Iris pigment epithelial cell (primary cell): ENCODE data around the gene CCDC27.

ENCODE experiments used
- DNase-seq: peaks from one replicate; pipeline ENCODE4 v3.0.0-alpha.2; 2011; ENCODE audit warnings: low read depth

CCDC27 gene

DNA sequence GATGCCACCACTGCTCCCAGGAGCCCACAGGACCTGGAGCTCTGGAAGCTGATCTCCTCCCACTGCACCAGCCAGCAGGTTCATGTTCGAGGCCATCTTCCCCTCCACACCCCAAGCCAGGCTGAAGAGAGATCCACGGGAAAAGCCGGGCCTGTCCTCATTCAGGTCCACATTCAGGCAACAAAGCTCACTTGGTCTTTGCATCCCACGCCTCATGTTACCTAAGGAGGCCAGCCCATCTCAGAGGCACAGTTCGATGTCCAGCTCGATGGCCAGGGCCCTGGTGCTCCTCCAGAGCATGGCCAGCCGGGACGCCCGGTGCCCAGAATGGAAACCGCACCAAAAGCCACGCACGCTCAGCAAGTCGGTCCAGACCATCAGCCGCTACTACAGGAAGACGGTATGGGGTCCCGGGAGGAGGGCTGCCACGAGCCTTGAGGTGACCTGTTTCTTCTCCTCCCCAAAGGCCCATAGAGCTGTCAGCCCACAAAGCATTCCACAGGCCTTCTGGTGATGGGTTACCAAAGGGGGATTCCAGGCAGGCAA, at the start of gene CCDC27:
Gene CCDC27, plus strand, starts transcription at position 51 of the 546 bp plus-strand sequence. Its CDS starts 32 bp downstream, at position 83.
- DNase-seq = no peak

- no peak for DNase-seq
Observed at GRCh38 chr1:3702528-3702927, 49.7 kb upstream of the CCDC27 start.

- peak; percentile 51 for DNase-seq
Observed at GRCh38 chr1:3702990-3703728, 49.1 kb upstream of the CCDC27 start.

GRCh38 chr1:3703786-3704371, 48.4 kb upstream of the CCDC27 start:
- no peak for DNase-seq

DNA sequence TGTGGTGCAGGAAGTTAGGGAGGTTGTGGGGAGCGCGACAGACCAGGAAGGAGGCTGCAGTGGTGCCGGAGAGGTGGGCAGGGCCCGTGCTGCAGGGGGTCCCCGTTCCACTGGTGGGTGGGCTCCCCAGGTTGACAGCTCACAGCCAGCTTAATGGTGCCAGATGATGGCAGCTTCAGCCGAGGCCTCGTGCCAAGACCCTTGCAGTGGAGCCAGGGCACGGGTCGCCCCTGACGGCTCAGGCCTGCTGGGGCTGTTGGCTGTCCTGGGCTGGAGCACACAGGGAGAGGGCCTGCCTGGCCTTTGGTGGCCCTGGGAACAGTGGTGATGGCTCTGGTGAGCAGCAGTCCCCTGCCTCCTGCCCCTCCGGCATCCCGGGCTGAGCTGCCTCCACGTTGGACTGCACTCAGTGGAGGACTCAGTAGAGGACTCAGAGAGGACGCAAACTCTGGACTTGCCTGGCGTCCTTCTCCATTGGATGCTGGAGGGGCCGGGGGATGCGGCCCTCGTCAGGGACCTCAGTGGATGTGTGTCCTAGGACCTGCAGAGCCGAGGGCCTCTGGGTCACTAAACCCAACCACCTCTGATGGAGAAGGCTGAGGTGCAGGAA, 46.8 kb upstream of the CCDC27 start:
- no peak for DNase-seq

GRCh38 chr1:3706651-3707297, 45.5 kb upstream of the CCDC27 start:
- no peak for DNase-seq

DNA sequence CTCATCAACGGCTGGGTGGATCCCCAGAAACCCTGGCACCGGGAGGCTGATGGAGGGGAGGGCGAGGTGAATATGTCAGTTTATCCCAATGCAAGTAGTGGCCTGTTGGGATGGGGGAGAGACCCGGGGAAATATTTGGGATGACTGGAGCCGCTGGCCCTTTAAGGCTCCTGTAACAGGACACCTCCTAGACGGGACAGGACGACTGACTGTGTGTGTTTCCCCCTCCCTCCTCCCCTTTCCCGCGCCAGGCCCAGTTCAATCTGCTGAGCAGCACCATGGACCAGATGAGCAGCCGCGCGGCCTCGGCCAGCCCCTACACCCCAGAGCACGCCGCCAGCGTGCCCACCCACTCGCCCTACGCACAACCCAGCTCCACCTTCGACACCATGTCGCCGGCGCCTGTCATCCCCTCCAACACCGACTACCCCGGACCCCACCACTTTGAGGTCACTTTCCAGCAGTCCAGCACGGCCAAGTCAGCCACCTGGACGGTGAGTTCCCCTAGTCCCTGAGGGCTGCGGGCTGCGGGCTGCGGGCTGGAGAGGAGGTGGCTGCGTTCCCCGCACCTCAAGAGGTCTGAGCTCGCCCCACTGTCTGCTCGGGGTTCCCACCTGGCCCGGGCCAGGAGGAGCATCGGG, 44.8 kb upstream of the CCDC27 start:
- no peak for DNase-seq

DNA sequence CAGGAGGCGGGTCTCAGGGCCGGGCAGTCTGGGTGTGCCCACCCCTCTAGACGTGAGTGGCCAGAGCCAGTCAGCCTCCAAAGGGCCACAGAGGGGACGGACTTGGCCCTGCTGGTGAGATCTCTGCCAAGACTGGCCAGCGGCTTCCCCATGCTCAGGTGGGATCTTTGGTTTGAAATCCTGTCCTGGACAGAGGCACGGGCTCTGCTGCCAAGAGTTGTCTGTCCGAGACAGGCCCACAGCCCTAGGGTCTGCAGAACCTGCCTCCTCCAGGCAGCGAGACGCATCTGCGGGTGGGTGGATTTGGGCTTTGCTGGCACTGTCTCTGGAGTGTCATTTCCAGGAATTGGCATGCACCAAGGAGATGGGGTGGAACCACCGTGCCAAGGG, 44.3 kb upstream of the CCDC27 start:
- no peak for DNase-seq

- no peak for DNase-seq
Observed at GRCh38 chr1:3708791-3709190, 43.5 kb upstream of the CCDC27 start.

- no peak for DNase-seq
Observed at GRCh38 chr1:3710251-3710650, 42.0 kb upstream of the CCDC27 start.

DNA sequence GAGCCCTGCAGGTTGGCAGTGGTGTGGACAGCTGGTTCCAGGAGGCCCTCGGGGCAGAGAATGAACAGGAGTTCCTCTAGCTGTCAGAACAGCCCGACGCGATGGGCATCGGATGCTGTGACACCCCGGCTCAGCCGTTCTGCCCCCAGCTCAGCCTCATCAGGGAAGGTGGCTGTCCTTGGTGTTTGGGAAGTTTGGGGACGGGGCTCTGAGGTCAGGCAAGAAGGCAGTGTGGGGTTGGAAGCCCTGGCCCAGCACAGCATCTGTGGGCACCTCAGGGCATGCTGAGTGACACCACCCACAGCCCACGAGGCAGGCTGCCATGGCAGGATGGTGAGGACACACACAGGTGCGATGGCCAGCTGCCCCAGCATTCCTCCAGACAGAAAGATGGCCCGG, 40.9 kb upstream of the CCDC27 start:
- no peak for DNase-seq

DNA sequence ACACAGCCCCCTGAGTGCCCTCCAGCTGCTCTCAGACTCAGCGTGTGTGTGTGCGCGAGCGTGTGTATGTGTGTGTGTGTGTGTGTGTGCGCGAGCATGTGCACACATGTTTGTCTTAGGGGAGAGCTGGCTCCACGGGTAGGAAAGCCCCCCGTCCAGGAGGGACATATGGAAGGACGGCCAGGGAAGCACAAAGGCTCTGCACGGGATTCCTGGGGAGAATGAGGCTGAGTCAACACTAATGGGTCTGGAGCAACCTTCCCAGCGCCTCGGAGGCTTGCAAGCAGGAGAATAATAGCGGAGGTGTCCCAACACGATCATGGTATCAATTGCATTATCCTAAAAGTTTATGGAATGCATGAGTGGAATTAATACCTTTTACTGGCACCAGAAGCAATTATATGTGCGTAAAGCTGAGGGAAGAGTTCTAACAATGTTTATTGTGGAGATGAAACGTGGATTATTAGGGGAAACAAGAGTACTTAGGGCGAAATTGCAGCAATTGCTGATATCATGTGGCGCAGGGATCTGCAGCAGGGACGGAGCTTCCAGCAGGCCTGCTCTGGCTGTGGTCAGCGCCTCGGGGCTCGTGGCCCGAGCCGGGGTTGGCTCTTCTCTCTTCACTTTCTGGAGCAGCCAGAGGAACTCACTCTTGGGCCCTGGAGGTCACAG, 40.3 kb upstream of the CCDC27 start:
- DNase-seq = no peak

DNA sequence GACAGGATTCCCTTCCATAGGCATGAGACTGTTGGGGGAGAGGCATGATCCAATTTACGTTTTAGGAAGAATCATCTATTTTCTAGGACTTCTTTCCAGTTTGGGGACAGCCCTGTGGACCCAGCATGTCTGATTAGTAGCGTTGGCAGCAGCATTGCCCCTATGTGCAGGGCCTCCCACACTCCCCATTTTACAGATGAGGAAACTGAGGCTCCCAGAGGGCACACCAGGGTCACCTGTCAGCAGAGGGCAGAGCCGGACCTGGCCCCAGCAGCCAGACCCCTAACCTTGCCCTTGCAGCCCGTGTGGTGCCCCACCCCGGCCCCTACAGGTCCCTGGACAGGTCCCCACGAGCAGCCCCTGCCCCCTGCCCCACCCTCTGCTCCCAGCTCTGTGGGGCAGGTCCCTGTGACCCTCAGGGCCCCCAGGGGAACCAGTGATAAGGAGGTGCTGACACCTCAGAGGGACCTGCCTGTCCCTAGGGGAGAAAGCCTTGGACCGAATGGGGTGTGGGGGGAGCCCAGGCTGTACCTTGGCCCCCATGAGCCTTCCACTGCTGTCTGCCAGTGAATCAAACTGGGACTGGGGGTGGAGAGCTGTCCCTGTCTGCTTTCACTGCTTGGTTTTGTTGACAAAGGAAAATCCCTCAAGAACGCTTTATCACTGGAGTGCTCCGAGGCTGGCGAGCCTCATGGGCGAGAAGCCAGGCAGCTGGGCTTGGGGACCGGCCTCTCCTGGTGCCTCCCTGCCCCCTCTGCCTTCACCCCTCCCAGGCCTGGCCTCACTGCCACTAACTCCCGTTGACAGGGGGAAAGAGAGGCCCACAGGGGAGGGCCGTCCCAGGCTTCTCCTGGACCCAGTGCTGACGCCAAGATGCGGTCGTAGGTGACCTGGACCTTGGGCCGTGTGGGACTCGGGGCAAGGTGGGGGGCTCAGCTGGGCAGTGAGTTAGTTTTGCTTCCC, 39.4 kb upstream of the CCDC27 start:
- DNase-seq = no peak

- no peak for DNase-seq
Observed at GRCh38 chr1:3713840-3714239, 38.4 kb upstream of the CCDC27 start.

DNA sequence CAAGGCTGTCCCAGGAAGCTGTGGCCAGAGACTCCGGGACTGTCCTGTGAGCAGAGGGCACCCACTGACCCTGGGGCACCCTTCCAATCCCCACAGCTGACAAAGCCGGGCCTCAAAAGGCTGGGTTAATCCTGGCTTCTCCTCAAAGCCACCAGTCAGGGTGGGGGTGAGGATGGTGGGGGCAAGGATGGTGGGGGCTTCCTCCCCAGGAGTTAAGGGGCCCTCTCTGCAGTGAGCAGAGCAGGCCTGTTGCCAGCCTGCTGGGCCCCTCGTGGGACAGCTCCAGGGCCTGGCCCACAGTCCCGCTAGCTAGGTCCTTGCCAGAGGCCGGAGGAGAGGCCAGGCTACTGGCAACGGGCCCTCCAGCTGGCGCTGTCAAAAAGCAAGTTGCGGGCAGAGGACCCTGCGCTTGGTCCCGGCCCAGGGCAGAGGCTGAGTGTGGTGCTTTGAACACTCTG, 37.9 kb upstream of the CCDC27 start:
- no peak for DNase-seq

DNA sequence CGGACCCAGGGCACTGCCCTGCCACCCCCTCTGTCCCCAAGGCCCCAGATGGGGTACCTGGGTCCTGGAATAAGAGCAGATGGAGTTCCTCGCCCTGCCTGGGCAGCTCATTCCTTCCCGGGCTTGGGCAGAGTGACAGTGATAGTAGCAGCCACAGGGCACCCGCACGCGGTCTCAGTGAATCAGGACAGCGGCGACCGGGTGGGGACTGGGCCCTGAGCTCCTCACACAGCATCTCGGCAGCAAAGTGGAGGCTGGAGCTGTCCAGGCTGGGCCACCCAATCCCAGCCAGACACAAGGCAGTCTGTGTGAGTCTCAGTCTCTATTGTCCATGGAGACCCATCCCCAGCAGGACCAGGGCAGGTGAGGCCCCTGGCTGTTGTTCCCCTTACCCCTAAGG, 37.4 kb upstream of the CCDC27 start:
- DNase-seq = no peak

- DNase-seq = no peak
Observed at GRCh38 chr1:3716351-3716750, 35.9 kb upstream of the CCDC27 start.

- DNase-seq = no peak
Observed at GRCh38 chr1:3717041-3717714, 35.1 kb upstream of the CCDC27 start.

DNA sequence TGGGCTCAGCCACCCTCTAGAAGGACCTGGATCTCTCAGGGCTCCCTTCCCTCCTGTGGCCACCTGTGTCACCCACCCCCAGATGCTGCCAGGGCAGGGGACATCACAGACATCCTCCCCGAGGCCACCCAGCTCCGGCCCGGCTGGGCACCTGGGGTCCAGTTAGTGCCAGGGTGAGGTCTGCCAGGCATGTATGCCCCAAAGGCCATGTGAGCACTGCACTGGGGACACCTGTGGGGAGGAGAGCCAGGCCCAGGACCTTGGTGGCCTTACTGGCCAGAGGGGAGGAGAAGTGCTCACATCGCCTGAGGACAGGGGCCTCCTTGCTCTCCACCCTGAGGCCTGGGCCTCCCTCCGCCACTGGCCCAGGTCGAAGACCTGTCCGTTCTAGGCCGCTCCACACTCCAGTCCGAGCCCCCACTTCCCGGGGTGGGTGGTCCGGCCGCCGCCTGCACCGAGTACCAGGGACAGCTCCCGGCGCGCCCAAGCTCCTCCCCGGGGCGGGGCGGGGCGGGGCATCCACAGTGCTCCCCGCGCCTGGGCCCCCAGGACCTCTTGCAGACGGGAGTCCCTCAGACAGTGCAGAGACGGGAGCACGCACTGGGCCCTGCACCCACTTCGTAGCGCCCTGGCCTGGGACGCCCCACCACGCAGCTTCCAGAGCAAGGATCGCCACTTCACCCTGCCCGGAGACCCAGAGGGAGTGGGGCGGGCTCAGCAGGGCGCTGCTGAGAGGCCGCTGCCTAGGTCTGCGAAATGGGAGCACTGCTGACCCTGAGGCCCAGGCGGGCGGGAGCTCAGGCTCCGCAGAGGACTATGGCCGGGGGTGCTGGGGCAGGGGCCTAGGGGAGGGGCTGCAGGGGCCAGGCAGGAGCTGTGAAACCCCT, 34.3 kb upstream of the CCDC27 start:
- DNase-seq = no peak
